ENCODE results near the gene FSCN2.

DNA sequence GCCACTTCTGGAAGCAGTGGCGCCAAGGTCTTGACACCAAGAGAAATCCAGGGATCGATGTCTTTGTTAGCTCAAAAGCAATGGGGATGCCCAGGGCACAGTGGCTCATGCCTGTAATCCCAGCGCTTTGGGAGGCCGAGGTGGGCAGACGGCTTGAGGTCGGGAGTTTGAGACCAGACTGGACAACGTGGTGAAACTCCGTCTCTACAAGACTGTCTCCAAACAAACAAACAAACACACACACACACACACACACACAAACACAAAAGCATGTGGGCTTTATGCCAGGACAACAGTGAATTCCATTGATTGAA, 46.4 kb downstream of the FSCN2 start:
- TF ChIP-seq, protein P1, sequence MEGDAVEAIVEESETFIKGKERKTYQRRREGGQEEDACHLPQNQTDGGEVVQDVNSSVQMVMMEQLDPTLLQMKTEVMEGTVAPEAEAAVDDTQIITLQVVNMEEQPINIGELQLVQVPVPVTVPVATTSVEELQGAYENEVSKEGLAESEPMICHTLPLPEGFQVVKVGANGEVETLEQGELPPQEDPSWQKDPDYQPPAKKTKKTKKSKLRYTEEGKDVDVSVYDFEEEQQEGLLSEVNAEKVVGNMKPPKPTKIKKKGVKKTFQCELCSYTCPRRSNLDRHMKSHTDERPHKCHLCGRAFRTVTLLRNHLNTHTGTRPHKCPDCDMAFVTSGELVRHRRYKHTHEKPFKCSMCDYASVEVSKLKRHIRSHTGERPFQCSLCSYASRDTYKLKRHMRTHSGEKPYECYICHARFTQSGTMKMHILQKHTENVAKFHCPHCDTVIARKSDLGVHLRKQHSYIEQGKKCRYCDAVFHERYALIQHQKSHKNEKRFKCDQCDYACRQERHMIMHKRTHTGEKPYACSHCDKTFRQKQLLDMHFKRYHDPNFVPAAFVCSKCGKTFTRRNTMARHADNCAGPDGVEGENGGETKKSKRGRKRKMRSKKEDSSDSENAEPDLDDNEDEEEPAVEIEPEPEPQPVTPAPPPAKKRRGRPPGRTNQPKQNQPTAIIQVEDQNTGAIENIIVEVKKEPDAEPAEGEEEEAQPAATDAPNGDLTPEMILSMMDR (IDR thresholded peaks at IDR 0.05): no peak
- no peak for TF ChIP-seq POLR2A (IDR thresholded peaks at IDR 0.05)
